HEK293 (cell line): ENCODE data around the gene SLC9A9.

ENCODE experiments used
- CTCF ChIA-PET: fragments of 350-600 bp; formaldehyde crosslinking; extraction: SDS; loops from one replicate; lab custom pipeline; 2021; ENCODE audit warnings: antibody characterized with exemption; lab: Yijun Ruan, JAX
- POLR2A ChIA-PET: fragments of 300-600 bp; formaldehyde crosslinking; extraction: SDS; loops from one replicate; lab custom pipeline; 2020; ENCODE audit warnings: antibody characterized with exemption, inconsistent platforms; lab: Yijun Ruan, JAX
- H3K27ac ChIP-seq: fragments of 200-500 bp; sonication (Bioruptor generic); 2 replicates; pipeline ENCODE4 v1.5.1; 2014; ENCODE audit warnings: low read depth, low read length, control low read depth, inconsistent platforms; ENCODE audit errors: extremely low read depth
- H3K36me3 ChIP-seq, 2 experiments: fragments of 200-500 bp in 1 of 2; sonication (Bioruptor generic) in 1 of 2; 1 replicate in 1 of 2; 2 replicates in 1 of 2; pipeline ENCODE4 v1.5.1; 2014 to 2017; ENCODE audit warnings: inconsistent platforms in 2 of 2, low read length in 2 of 2; ENCODE audit not compliant: control insufficient read depth in 2 of 2, insufficient read depth in 1 of 2
- H3K4me1 ChIP-seq: fragments of 200-500 bp; sonication (Bioruptor generic); 2 replicates; pipeline ENCODE4 v1.5.1; 2014; ENCODE audit warnings: mild to moderate bottlenecking, low read length, inconsistent platforms; ENCODE audit not compliant: control insufficient read depth, insufficient read depth
- H3K4me3 ChIP-seq: 2 replicates; pipeline ENCODE4 v1.5.1; 2011; ENCODE audit warnings: low read depth, mild to moderate bottlenecking, control low read depth, low read length, moderate library complexity
- H3K9me3 ChIP-seq: fragments of 200-500 bp; sonication (Bioruptor generic); 2 replicates; pipeline ENCODE4 v1.5.1; 2014; ENCODE audit warnings: low read depth, low read length, inconsistent platforms; ENCODE audit not compliant: control insufficient read depth, insufficient read depth
- HOXC10 ChIP-seq: sonication (generic); formaldehyde crosslinking; IDR thresholded peaks from 2 replicates; pipeline ENCODE4 v1.8.1; 2023; ENCODE audit warnings: mild to moderate bottlenecking, missing genetic modification reagents
- OVOL3 ChIP-seq: fragments of 450-650 bp; formaldehyde crosslinking; IDR thresholded peaks from 2 replicates; pipeline ENCODE4 v1.5.1; 2016; ENCODE audit warnings: missing biosample characterization, missing genetic modification characterization
- SCRT2 ChIP-seq: fragments of 450-650 bp; formaldehyde crosslinking; IDR thresholded peaks from 2 replicates; pipeline ENCODE4 v1.5.1; 2016; ENCODE audit warnings: missing biosample characterization, missing genetic modification characterization
- SP3 ChIP-seq: fragments of 450-650 bp; formaldehyde crosslinking; IDR thresholded peaks from 2 replicates; pipeline ENCODE4 v1.5.1; 2016; ENCODE audit warnings: missing biosample characterization, missing genetic modification characterization
- YY2 ChIP-seq: fragments of 450-650 bp; formaldehyde crosslinking; IDR thresholded peaks from 2 replicates; pipeline ENCODE4 v1.5.1; 2016; ENCODE audit warnings: missing biosample characterization, missing genetic modification characterization
- ZBTB7A ChIP-seq: fragments of 450-650 bp; formaldehyde crosslinking; IDR thresholded peaks from 2 replicates; pipeline ENCODE4 v1.5.1; 2016; ENCODE audit warnings: low read depth, missing biosample characterization, missing genetic modification characterization
- ZNF121 ChIP-seq: fragments of 450-650 bp; formaldehyde crosslinking; IDR thresholded peaks from 2 replicates; pipeline ENCODE4 v1.5.1; 2016; ENCODE audit warnings: missing biosample characterization, missing genetic modification characterization
- ZNF155 ChIP-seq: fragments of 450-650 bp; formaldehyde crosslinking; IDR thresholded peaks from 2 replicates; pipeline ENCODE4 v1.5.1; 2016; ENCODE audit warnings: missing biosample characterization, missing genetic modification characterization
- ZNF157 ChIP-seq: fragments of 450-650 bp; formaldehyde crosslinking; IDR thresholded peaks from 2 replicates; pipeline ENCODE4 v1.5.1; 2016; ENCODE audit warnings: missing biosample characterization, missing genetic modification characterization
- ZNF239 ChIP-seq: fragments of 450-650 bp; formaldehyde crosslinking; IDR thresholded peaks from 2 replicates; pipeline ENCODE4 v1.5.1; 2016; ENCODE audit warnings: missing biosample characterization, missing genetic modification characterization
- ZNF501 ChIP-seq: fragments of 450-650 bp; formaldehyde crosslinking; IDR thresholded peaks from 2 replicates; pipeline ENCODE4 v1.5.1; 2016; ENCODE audit warnings: missing biosample characterization, missing genetic modification characterization
- ZNF629 ChIP-seq: fragments of 450-650 bp; formaldehyde crosslinking; IDR thresholded peaks from 2 replicates; pipeline ENCODE4 v1.5.1; 2017; ENCODE audit warnings: missing biosample characterization, missing genetic modification characterization
- ZNF654 ChIP-seq: fragments of 450-650 bp; formaldehyde crosslinking; IDR thresholded peaks from 2 replicates; pipeline ENCODE4 v1.5.1; 2016; ENCODE audit warnings: low read depth, missing biosample characterization, missing genetic modification characterization
- ZNF658 ChIP-seq: fragments of 450-650 bp; formaldehyde crosslinking; IDR thresholded peaks from 2 replicates; pipeline ENCODE4; 2016; ENCODE audit warnings: missing biosample characterization, missing genetic modification characterization
- ZNF670 ChIP-seq: fragments of 450-650 bp; formaldehyde crosslinking; IDR thresholded peaks from 2 replicates; pipeline ENCODE4 v1.5.1; 2016; ENCODE audit warnings: missing biosample characterization, missing genetic modification characterization, low read depth
- ZNF707 ChIP-seq: fragments of 450-650 bp; formaldehyde crosslinking; IDR thresholded peaks from 2 replicates; pipeline ENCODE4 v1.5.1; 2016; ENCODE audit warnings: missing biosample characterization, missing genetic modification characterization
- ZNF747 ChIP-seq: fragments of 450-650 bp; formaldehyde crosslinking; IDR thresholded peaks from 2 replicates; pipeline ENCODE4 v1.5.1; 2016; ENCODE audit warnings: missing biosample characterization, missing genetic modification characterization
- ZNF76 ChIP-seq: fragments of 450-650 bp; formaldehyde crosslinking; IDR thresholded peaks from 2 replicates; pipeline ENCODE4; 2016; ENCODE audit warnings: low read depth, missing biosample characterization, missing genetic modification characterization, borderline replicate concordance
- ZNF791 ChIP-seq: fragments of 450-650 bp; formaldehyde crosslinking; IDR thresholded peaks from 2 replicates; pipeline ENCODE4 v1.5.1; 2016; ENCODE audit warnings: missing biosample characterization, missing genetic modification characterization
- ZNF843 ChIP-seq: fragments of 450-650 bp; formaldehyde crosslinking; IDR thresholded peaks from 2 replicates; pipeline ENCODE4 v1.5.1; 2016; ENCODE audit warnings: missing biosample characterization, missing genetic modification characterization
- ZXDB ChIP-seq: fragments of 450-650 bp; formaldehyde crosslinking; IDR thresholded peaks from 2 replicates; pipeline ENCODE4 v1.5.1; 2016; ENCODE audit warnings: missing biosample characterization, missing genetic modification characterization
- TF ChIP-seq, protein P1 (sequence below): sonication (generic); formaldehyde crosslinking; IDR thresholded peaks from 2 replicates; pipeline ENCODE4 v1.8.1; 2022; ENCODE audit warnings: mild to moderate bottlenecking, moderate library complexity, missing genetic modification reagents
- TF ChIP-seq, protein P2 (sequence below): fragments of 450-650 bp; formaldehyde crosslinking; IDR thresholded peaks from 2 replicates; pipeline ENCODE4 v1.5.1; 2016; ENCODE audit warnings: missing biosample characterization, missing genetic modification characterization
- TF ChIP-seq, protein P3 (sequence below): fragments of 450-650 bp; formaldehyde crosslinking; IDR thresholded peaks from 2 replicates; pipeline ENCODE4 v1.5.1; 2016; ENCODE audit warnings: missing biosample characterization, missing genetic modification characterization, low read depth
- TF ChIP-seq, protein P4 (sequence below): fragments of 450-650 bp; formaldehyde crosslinking; IDR thresholded peaks from 2 replicates; pipeline ENCODE4 v1.5.1; 2016; ENCODE audit warnings: missing biosample characterization, missing genetic modification characterization
- TF ChIP-seq, protein P5 (sequence below): fragments of 450-650 bp; formaldehyde crosslinking; IDR thresholded peaks from 2 replicates; pipeline ENCODE4 v1.5.1; 2017; ENCODE audit warnings: missing biosample characterization, missing genetic modification characterization

SLC9A9 gene

DNA sequence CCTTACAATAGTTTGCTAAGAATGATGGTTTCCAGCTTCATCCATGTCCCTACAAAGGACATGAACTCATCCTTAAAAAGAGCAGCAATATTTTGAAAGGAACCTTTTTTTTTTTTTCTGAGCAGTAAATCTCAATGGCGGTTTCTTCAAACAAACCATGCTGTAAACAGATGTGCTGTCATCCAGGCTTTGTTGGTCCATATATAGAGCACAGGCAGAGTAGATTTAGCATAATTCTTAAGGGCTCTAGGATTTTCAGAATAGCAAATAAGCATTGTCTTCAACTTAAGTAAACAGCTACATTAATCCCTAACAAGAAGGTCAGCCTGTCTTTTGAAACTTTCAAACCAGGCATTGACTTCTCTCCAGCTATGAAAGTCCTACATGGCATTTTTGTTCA is 334.2 kb downstream of the SLC9A9 start (continued):
- TF ChIP-seq, protein P1, sequence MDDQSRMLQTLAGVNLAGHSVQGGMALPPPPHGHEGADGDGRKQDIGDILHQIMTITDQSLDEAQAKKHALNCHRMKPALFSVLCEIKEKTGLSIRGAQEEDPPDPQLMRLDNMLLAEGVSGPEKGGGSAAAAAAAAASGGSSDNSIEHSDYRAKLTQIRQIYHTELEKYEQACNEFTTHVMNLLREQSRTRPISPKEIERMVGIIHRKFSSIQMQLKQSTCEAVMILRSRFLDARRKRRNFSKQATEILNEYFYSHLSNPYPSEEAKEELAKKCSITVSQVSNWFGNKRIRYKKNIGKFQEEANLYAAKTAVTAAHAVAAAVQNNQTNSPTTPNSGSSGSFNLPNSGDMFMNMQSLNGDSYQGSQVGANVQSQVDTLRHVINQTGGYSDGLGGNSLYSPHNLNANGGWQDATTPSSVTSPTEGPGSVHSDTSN (CRISPR knock-in tag): no peak
- TF ChIP-seq ZNF658: no peak
- no peak for TF ChIP-seq ZNF121 (tag by site-specific recombination)
- TF ChIP-seq ZNF157 (tag by site-specific recombination): no peak
- TF ChIP-seq ZBTB7A: no peak
- TF ChIP-seq, protein P2, sequence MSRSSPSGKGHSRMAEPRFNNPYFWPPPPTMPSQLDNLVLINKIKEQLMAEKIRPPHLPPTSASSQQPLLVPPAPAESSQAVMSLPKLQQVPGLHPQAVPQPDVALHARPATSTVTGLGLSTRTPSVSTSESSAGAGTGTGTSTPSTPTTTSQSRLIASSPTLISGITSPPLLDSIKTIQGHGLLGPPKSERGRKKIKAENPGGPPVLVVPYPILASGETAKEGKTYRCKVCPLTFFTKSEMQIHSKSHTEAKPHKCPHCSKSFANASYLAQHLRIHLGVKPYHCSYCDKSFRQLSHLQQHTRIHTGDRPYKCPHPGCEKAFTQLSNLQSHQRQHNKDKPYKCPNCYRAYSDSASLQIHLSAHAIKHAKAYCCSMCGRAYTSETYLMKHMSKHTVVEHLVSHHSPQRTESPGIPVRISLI (tag by site-specific recombination): no peak

DNA sequence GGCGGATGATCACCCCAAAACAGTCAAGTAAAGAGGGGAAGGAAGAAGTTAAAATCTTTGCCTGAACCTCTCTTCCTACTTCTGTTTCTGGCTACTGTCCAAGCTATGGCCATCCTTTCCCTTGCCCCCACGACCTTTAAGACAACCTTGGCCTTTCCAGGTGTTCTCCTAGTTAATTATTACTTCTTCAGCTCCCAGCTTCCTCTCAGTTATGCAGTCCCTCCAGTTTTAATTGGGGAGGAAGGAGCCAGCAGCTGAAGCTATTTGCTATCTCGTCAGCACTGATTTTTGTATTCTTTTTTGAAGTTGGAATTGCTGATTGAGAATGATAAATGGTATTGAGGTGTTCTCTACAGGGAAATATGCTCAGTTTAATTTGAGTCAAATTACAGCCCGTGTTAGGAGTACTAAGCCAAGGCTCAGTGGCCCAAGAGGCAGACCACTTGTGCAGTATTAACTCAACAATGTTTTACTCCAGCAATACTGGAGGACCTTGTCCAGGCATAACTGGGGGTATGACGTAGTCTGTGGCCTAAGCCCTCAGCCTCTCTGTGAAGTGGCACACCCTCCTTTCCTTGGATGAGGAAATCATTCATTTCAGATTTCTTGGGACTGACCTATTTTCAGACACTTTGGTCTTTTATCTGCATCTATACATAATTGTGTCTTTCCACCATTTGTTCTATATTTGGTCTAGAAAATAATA is 336.9 kb downstream of the SLC9A9 start:
- POLR2A ChIA-PET: no interaction called here
- H3K27ac ChIP-seq: no peak overlapping the region

DNA sequence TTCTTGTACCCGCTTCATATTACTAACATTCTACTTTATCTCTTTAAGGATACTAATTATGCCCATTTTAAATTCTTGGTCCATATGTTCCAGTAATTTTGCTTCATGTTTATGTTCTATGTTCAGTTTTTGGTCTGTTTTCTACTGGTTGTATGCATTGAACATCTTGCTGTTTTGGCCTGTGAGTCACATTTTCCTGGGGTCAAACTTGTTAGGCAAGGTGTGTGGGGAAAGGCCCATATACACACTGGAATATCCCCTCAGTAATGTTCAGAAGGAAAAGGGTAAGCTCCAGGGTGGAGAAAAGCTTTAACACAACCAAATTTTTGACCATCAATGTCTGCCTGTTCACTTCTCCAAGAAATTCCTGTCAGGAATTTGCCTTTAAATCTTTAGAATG is 337.7 kb downstream of the SLC9A9 start:
- ChIA-PET POLR2A (no interaction called here), CTCF (no interaction called here)
- Histone ChIP-seq H3K27ac (no peak overlapping the region), H3K9me3 (no peaks in the 10 kb centered on the region), H3K4me3 (no peak overlapping the region), H3K4me1 (no peaks in the 10 kb centered on the region), H3K36me3 (no peaks in the 10 kb centered on the region)
- TF ChIP-seq ZNF670: no peak
- no peak for TF ChIP-seq ZNF747 (tag by site-specific recombination)
- TF ChIP-seq OVOL3: no peak
- TF ChIP-seq ZNF843 (tag by site-specific recombination): no peak
- no peak for TF ChIP-seq ZNF791
- TF ChIP-seq, protein P3, sequence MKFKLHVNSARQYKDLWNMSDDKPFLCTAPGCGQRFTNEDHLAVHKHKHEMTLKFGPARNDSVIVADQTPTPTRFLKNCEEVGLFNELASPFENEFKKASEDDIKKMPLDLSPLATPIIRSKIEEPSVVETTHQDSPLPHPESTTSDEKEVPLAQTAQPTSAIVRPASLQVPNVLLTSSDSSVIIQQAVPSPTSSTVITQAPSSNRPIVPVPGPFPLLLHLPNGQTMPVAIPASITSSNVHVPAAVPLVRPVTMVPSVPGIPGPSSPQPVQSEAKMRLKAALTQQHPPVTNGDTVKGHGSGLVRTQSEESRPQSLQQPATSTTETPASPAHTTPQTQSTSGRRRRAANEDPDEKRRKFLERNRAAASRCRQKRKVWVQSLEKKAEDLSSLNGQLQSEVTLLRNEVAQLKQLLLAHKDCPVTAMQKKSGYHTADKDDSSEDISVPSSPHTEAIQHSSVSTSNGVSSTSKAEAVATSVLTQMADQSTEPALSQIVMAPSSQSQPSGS: no peak
- no peak for TF ChIP-seq HOXC10 (CRISPR knock-in tag)
- TF ChIP-seq, protein P4, sequence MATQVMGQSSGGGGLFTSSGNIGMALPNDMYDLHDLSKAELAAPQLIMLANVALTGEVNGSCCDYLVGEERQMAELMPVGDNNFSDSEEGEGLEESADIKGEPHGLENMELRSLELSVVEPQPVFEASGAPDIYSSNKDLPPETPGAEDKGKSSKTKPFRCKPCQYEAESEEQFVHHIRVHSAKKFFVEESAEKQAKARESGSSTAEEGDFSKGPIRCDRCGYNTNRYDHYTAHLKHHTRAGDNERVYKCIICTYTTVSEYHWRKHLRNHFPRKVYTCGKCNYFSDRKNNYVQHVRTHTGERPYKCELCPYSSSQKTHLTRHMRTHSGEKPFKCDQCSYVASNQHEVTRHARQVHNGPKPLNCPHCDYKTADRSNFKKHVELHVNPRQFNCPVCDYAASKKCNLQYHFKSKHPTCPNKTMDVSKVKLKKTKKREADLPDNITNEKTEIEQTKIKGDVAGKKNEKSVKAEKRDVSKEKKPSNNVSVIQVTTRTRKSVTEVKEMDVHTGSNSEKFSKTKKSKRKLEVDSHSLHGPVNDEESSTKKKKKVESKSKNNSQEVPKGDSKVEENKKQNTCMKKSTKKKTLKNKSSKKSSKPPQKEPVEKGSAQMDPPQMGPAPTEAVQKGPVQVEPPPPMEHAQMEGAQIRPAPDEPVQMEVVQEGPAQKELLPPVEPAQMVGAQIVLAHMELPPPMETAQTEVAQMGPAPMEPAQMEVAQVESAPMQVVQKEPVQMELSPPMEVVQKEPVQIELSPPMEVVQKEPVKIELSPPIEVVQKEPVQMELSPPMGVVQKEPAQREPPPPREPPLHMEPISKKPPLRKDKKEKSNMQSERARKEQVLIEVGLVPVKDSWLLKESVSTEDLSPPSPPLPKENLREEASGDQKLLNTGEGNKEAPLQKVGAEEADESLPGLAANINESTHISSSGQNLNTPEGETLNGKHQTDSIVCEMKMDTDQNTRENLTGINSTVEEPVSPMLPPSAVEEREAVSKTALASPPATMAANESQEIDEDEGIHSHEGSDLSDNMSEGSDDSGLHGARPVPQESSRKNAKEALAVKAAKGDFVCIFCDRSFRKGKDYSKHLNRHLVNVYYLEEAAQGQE (tag by site-specific recombination): no peak
- TF ChIP-seq ZNF654 (tag by site-specific recombination): no peak
- TF ChIP-seq ZNF501: no peak
- no peak for TF ChIP-seq ZNF155 (tag by site-specific recombination)
- TF ChIP-seq ZNF239 (tag by site-specific recombination): no peak
- TF ChIP-seq ZNF76: no peak
- TF ChIP-seq ZXDB: no peak
- TF ChIP-seq ZNF157 (tag by site-specific recombination): no peak
- no peak for TF ChIP-seq SP3
- no peak for TF ChIP-seq YY2 (tag by site-specific recombination)

More for the DNA sequence above, 336.9 kb downstream of the SLC9A9 start:
- Histone ChIP-seq H3K4me1 (no peaks in the 10 kb centered on the region), H3K36me3 (no peaks in the 10 kb centered on the region), H3K4me3 (no peak overlapping the region), H3K9me3 (no peaks in the 10 kb centered on the region)
- CTCF ChIA-PET: no interaction called here
- TF ChIP-seq, protein P5, sequence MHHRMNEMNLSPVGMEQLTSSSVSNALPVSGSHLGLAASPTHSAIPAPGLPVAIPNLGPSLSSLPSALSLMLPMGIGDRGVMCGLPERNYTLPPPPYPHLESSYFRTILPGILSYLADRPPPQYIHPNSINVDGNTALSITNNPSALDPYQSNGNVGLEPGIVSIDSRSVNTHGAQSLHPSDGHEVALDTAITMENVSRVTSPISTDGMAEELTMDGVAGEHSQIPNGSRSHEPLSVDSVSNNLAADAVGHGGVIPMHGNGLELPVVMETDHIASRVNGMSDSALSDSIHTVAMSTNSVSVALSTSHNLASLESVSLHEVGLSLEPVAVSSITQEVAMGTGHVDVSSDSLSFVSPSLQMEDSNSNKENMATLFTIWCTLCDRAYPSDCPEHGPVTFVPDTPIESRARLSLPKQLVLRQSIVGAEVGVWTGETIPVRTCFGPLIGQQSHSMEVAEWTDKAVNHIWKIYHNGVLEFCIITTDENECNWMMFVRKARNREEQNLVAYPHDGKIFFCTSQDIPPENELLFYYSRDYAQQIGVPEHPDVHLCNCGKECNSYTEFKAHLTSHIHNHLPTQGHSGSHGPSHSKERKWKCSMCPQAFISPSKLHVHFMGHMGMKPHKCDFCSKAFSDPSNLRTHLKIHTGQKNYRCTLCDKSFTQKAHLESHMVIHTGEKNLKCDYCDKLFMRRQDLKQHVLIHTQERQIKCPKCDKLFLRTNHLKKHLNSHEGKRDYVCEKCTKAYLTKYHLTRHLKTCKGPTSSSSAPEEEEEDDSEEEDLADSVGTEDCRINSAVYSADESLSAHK (tag by site-specific recombination): no peak
- TF ChIP-seq SCRT2 (tag by site-specific recombination) (no peak), ZNF629 (no peak), ZNF707 (tag by site-specific recombination) (no peak)
